Endometrial microvascular endothelial cells (primary cell): Measurements from ENCODE around the gene FAM78A. TPM values are rescaled to one million over a fixed set of nuclear protein-coding genes. Genes with fewer than 3 reads are reported as not detected.

ENCODE experiments used
- in situ Hi-C: cut with HindIII; loops from 2 replicates; pipeline ENCODE4 v1.10.0; 2017; ENCODE audit warnings: low sequenced_read_pairs, low pct_unique_long_range_greater_than_20kb; ENCODE audit errors: inconsistent ontology term
- total RNA-seq: library from RNA; depleted of rRNA; stranded (reverse); fragments of >200 nt; gene quantifications from one replicate; pipeline ENCODE4 v1.2.3, GENCODE V29; 2015; ENCODE audit errors: inconsistent ontology term

FAM78A gene
- total RNA-seq, 1 donor from 2014 or later: 5.9 TPM

- in situ Hi-C loops: no loop called here
These were observed 8.5 kb upstream of the FAM78A start for GRCh38 chr9:131284856-131285255.

GRCh38 chr9:131282688-131283422, 6.5 kb upstream of the FAM78A start:
- in situ Hi-C loops: no loop called here

GRCh38 chr9:131282175-131282574, 5.9 kb upstream of the FAM78A start:
- in situ Hi-C loops: no loop called here

GRCh38 chr9:131281119-131281965, 5.0 kb upstream of the FAM78A start:
- in situ Hi-C loops: no loop called here

GRCh38 chr9:131280660-131281059, 4.3 kb upstream of the FAM78A start:
- in situ Hi-C loops: no loop called here

GRCh38 chr9:131279863-131280570, 3.7 kb upstream of the FAM78A start:
- in situ Hi-C loops: no loop called here

- in situ Hi-C loops: no loop called here
These were observed 3.0 kb upstream of the FAM78A start for GRCh38 chr9:131279196-131279862.

GRCh38 chr9:131278702-131279111, 2.4 kb upstream of the FAM78A start:
- in situ Hi-C loops: no loop called here

- in situ Hi-C loops: no loop called here
These were observed 1.8 kb upstream of the FAM78A start for GRCh38 chr9:131277910-131278701.

GRCh38 chr9:131277287-131277909, 1.1 kb upstream of the FAM78A start:
- in situ Hi-C loops: no loop called here

GRCh38 chr9:131276891-131277286, 579 bp upstream of the FAM78A start:
- in situ Hi-C loops: no loop called here

- in situ Hi-C loops: no loop called here
These were observed 797 bp downstream of the FAM78A start for GRCh38 chr9:131275332-131276093.

GRCh38 chr9:131274674-131275331, 1.5 kb downstream of the FAM78A start:
- in situ Hi-C loops: no loop called here

- in situ Hi-C loops: no loop called here
These were observed 2.2 kb downstream of the FAM78A start for GRCh38 chr9:131273856-131274673.

- in situ Hi-C loops: no loop called here
These were observed 3.0 kb downstream of the FAM78A start for GRCh38 chr9:131273146-131273855.
